ENCODE measurements around the gene LIPA. TPM values are rescaled to one million over a fixed set of nuclear protein-coding genes. Genes with fewer than 3 reads are reported as not detected.
A peak's percentile ranks its signal among the peaks of the same experiment; 100 is the strongest.

LIPA gene
- total RNA-seq, 1 donor from 2014 or later, result 70.2 TPM

GRCh38 chr10:89241486-89242344, 9.9 kb downstream of the LIPA start:
- FAIRE-seq (no peak), DNase-seq (ENCODE audit: low read depth) (no peak)
- no peaks in the 10 kb centered on the region for H3K27me3 ChIP-seq (ENCODE audit: insufficient read depth, low read length)
- no peak overlapping the region for H3K4me2 ChIP-seq (ENCODE audit: low read length)
- Mint-ChIP-seq H3K27ac (ENCODE audit: unreplicated experiment) (peak overlapping the region; percentile 20), H3K4me1 (ENCODE audit: low read depth, unreplicated experiment) (peaks cover 12% of the 10 kb centered on the region), H3K27me3 (ENCODE audit: low read depth, unreplicated experiment) (no peaks in the 10 kb centered on the region), H3K9me3 (ENCODE audit: unreplicated experiment) (no peaks in the 10 kb centered on the region), H3K4me3 (ENCODE audit: unreplicated experiment) (no peak overlapping the region), H3K36me3 (ENCODE audit: low read depth, unreplicated experiment) (peaks cover 8% of the 10 kb centered on the region)
- no peaks in the 10 kb centered on the region for H3K79me2 ChIP-seq (ENCODE audit: insufficient read depth, low read length)
- no peak overlapping the region for H3K27ac ChIP-seq (ENCODE audit: low read depth, low read length)
- no peak overlapping the region for H3K4me3 ChIP-seq (ENCODE audit: insufficient read depth, low read depth, low read length)
- H3K4me1 ChIP-seq (ENCODE audit: insufficient read depth, low read length), result no peaks in the 10 kb centered on the region
- H4K20me1 ChIP-seq (ENCODE audit: insufficient read depth, low read length), result no peaks in the 10 kb centered on the region
- no peak overlapping the region for H3K9ac ChIP-seq (ENCODE audit: low read length)
- no peak overlapping the region for H2AFZ ChIP-seq (ENCODE audit: low read depth, low read length)
- TF ChIP-seq CTCF (IDR thresholded peaks at IDR 0.05; ENCODE audit: insufficient read depth, low read depth, low read length), result no peak
- TF ChIP-seq EZH2 (IDR thresholded peaks at IDR 0.05; ENCODE audit: insufficient read depth, low read length), result no peak
- peaks cover 3% of the 10 kb centered on the region for H3K36me3 ChIP-seq (ENCODE audit: insufficient read depth, low read length)
- H3K9me3 ChIP-seq (ENCODE audit: insufficient read depth, low read depth, low read length), result no peaks in the 10 kb centered on the region

- Histone ChIP-seq H3K9me3 (ENCODE audit: insufficient read depth, low read depth, low read length) (no peaks in the 10 kb centered on the region), H3K79me2 (ENCODE audit: insufficient read depth, low read length) (no peaks in the 10 kb centered on the region), H2AFZ (ENCODE audit: low read depth, low read length) (no peak overlapping the region), H3K4me2 (ENCODE audit: low read length) (no peak overlapping the region), H4K20me1 (ENCODE audit: insufficient read depth, low read length) (no peaks in the 10 kb centered on the region), H3K4me1 (ENCODE audit: insufficient read depth, low read length) (no peaks in the 10 kb centered on the region), H3K36me3 (ENCODE audit: insufficient read depth, low read length) (peaks cover 3% of the 10 kb centered on the region), H3K4me3 (ENCODE audit: insufficient read depth, low read depth, low read length) (no peak overlapping the region), H3K27ac (ENCODE audit: low read depth, low read length) (no peak overlapping the region), H3K9ac (ENCODE audit: low read length) (no peak overlapping the region), H3K27me3 (ENCODE audit: insufficient read depth, low read length) (no peaks in the 10 kb centered on the region)
- Mint-ChIP-seq H3K9me3 (ENCODE audit: unreplicated experiment) (no peaks in the 10 kb centered on the region), H3K27me3 (ENCODE audit: low read depth, unreplicated experiment) (no peaks in the 10 kb centered on the region), H3K4me3 (ENCODE audit: unreplicated experiment) (no peak overlapping the region), H3K4me1 (ENCODE audit: low read depth, unreplicated experiment) (peaks cover 12% of the 10 kb centered on the region), H3K36me3 (ENCODE audit: low read depth, unreplicated experiment) (peaks cover 8% of the 10 kb centered on the region), H3K27ac (ENCODE audit: unreplicated experiment) (no peak overlapping the region)
- FAIRE-seq (no peak), DNase-seq (ENCODE audit: low read depth) (no peak)
- TF ChIP-seq EZH2 (IDR thresholded peaks at IDR 0.05; ENCODE audit: insufficient read depth, low read length) (no peak), CTCF (IDR thresholded peaks at IDR 0.05; ENCODE audit: insufficient read depth, low read depth, low read length) (no peak)
These were observed 10.5 kb downstream of the LIPA start for GRCh38 chr10:89241026-89241425.

GRCh38 chr10:89240519-89240918, 11.1 kb downstream of the LIPA start:
- Histone ChIP-seq H3K27me3 (ENCODE audit: insufficient read depth, low read length) (no peaks in the 10 kb centered on the region), H3K4me1 (ENCODE audit: insufficient read depth, low read length) (no peaks in the 10 kb centered on the region), H3K4me2 (ENCODE audit: low read length) (no peak overlapping the region), H2AFZ (ENCODE audit: low read depth, low read length) (no peak overlapping the region), H3K36me3 (ENCODE audit: insufficient read depth, low read length) (peaks cover 3% of the 10 kb centered on the region), H3K9me3 (ENCODE audit: insufficient read depth, low read depth, low read length) (no peaks in the 10 kb centered on the region), H3K79me2 (ENCODE audit: insufficient read depth, low read length) (no peaks in the 10 kb centered on the region), H3K27ac (ENCODE audit: low read depth, low read length) (no peak overlapping the region), H3K4me3 (ENCODE audit: insufficient read depth, low read depth, low read length) (no peak overlapping the region), H4K20me1 (ENCODE audit: insufficient read depth, low read length) (no peaks in the 10 kb centered on the region), H3K9ac (ENCODE audit: low read length) (no peak overlapping the region)
- DNase-seq (ENCODE audit: low read depth), result no peak
- H3K4me1 Mint-ChIP-seq (ENCODE audit: low read depth, unreplicated experiment), result peaks cover 12% of the 10 kb centered on the region
- H3K27ac Mint-ChIP-seq (ENCODE audit: unreplicated experiment), result no peak overlapping the region
- no peak overlapping the region for H3K4me3 Mint-ChIP-seq (ENCODE audit: unreplicated experiment)
- no peak for TF ChIP-seq CTCF (IDR thresholded peaks at IDR 0.05; ENCODE audit: insufficient read depth, low read depth, low read length)
- no peak for TF ChIP-seq EZH2 (IDR thresholded peaks at IDR 0.05; ENCODE audit: insufficient read depth, low read length)
- H3K9me3 Mint-ChIP-seq (ENCODE audit: unreplicated experiment), result no peaks in the 10 kb centered on the region
- H3K27me3 Mint-ChIP-seq (ENCODE audit: low read depth, unreplicated experiment), result no peaks in the 10 kb centered on the region
- H3K36me3 Mint-ChIP-seq (ENCODE audit: low read depth, unreplicated experiment), result peaks cover 9% of the 10 kb centered on the region
- FAIRE-seq, result no peak

Measured in astrocyte (in vitro differentiated cells and primary cell).